K562 (cell line): ENCODE measurements around the gene GDF15. TPM values are rescaled to one million over a fixed set of nuclear protein-coding genes. Genes with fewer than 3 reads are reported as not detected.

Source experiments
- CCNT2 ChIP-seq: IDR thresholded peaks from 2 replicates; pipeline ENCODE4 v1.6.1; 2011; ENCODE audit warnings: borderline replicate concordance, low read depth, mild to moderate bottlenecking, moderate library complexity, mixed read lengths, low read length; ENCODE audit not compliant: insufficient read length; ENCODE audit errors: extremely low read depth
- CSDE1 ChIP-seq, 2 experiments: fragments of 450-650 bp; IDR thresholded peaks; 2 replicates each; pipeline ENCODE4 v1.6.1; 2016; ENCODE audit warnings: mild to moderate bottlenecking in 1 of 2
- KLF1 ChIP-seq: fragments of 450-650 bp; IDR thresholded peaks from 2 replicates; pipeline ENCODE4 v1.6.1; 2016; ENCODE audit warnings: missing genetic modification characterization, missing compliant biosample characterization
- MGA ChIP-seq: fragments of 450-650 bp; IDR thresholded peaks from 2 replicates; pipeline ENCODE4 v1.6.1; 2016; ENCODE audit warnings: mild to moderate bottlenecking, moderate library complexity
- NFXL1 ChIP-seq: fragments of 450-650 bp; formaldehyde crosslinking; IDR thresholded peaks from 2 replicates; pipeline ENCODE4 v1.4.0; 2021; ENCODE audit warnings: mild to moderate bottlenecking
- NR0B1 ChIP-seq: fragments of 450-650 bp; IDR thresholded peaks from one replicate; pipeline ENCODE4 v1.6.1; 2018; ENCODE audit warnings: mild to moderate bottlenecking, moderate library complexity; ENCODE audit not compliant: partially characterized antibody
- TFE3 ChIP-seq: fragments of 450-650 bp; formaldehyde crosslinking; IDR thresholded peaks from 2 replicates; pipeline ENCODE4 v1.4.0; 2020; ENCODE audit warnings: mild to moderate bottlenecking, mixed read lengths
- TGIF2 ChIP-seq: sonication (generic); formaldehyde crosslinking; IDR thresholded peaks from 2 replicates; pipeline ENCODE4 v1.8.1; 2022; ENCODE audit warnings: mild to moderate bottlenecking, missing genetic modification reagents, moderate library complexity
- TRIM24 ChIP-seq, 2 experiments: fragments of 450-650 bp; IDR thresholded peaks; 2 replicates each; pipeline ENCODE4 v1.6.1; 2016
- ZKSCAN8 ChIP-seq: fragments of 200-800 bp; sonication (Bioruptor generic); IDR thresholded peaks from 2 replicates; pipeline ENCODE4 v1.6.1; 2016; ENCODE audit warnings: missing genetic modification characterization, missing compliant biosample characterization
- ZNF449 ChIP-seq: fragments of 250-450 bp; sonication (Bioruptor Pico); IDR thresholded peaks from 2 replicates; pipeline ENCODE4 v1.8.0; 2022; ENCODE audit warnings: moderate library complexity, mild to moderate bottlenecking, inconsistent platforms
- polyA plus RNA-seq, 8 experiments: library from polyadenylated mRNA; depleted of rRNA in 4 of 8; stranded (reverse) in 5 of 8; unstranded in 3 of 8; fragments of >200 nt; fragmentation: Nextera tagmentation in 2 of 8; fragmentation: Illumina TruSeq in 1 of 8; extraction: Ambion mirVana in 2 of 8; extraction: Trizol in 1 of 8; gene quantifications; 2 replicates each; pipeline versions ENCODE4 v1.2.1 to v1.2.3, GENCODE V29; 2011 to 2014; ENCODE audit warnings: inconsistent platforms in 1 of 8, missing spikeins in 1 of 8
- total RNA-seq, 7 experiments: library from RNA; depleted of rRNA in 6 of 7; stranded (reverse); fragments of >200 nt in 6 of 7; fragmentation: Illumina TruSeq in 2 of 7; extraction: Trizol in 2 of 7; gene quantifications; 2 replicates each; pipeline versions ENCODE4 v1.2.1 to v1.2.3, GENCODE V29; 2011 to 2021; ENCODE audit warnings: low replicate concordance in 1 of 7

Gene GDF15
- total and polyA plus RNA-seq, 9 of the 15 experiments (the other 6 are each of a cell fraction or from before 2014, with no cell fraction given), result 2.3 to 82.4 (median 12.5) TPM

- TF ChIP-seq TFE3 (peak; percentile 3; the same call in 1 of the 2 replicates), KLF1 (tag) (peak; percentile 77), CSDE1 (IDR thresholded peaks at IDR 0.05) (peak in 1 of 2 experiments; percentile 29; a peak in 1 of 4 replicates), ZKSCAN8 (peak; percentile 99), NR0B1 (no peak), TGIF2 (CRISPR knock-in tag) (no peak), CCNT2 (peak; percentile 84), MGA (peak; percentile 94), TRIM24 (IDR thresholded peaks at IDR 0.05) (peak; percentile 58 to 67), ZNF449 (CRISPR knock-in tag) (0 out of 2 replicates have a peak, but pooled peaks have one; percentile 6), NFXL1 (no peak)
These were observed 11.9 kb upstream of the GDF15 start (continued) for GRCh38 chr19:18373892-18374629.
